Erythroblast (primary cell): Measurements from ENCODE around the gene RIMOC1.

Experiments used
- GATA1 ChIP-seq: IDR thresholded peaks from 2 replicates; pipeline ENCODE4 v1.6.1; 2011; ENCODE audit warnings: low read depth, mild to moderate bottlenecking, control low read depth, low read length, moderate library complexity
- POLR2A ChIP-seq: IDR thresholded peaks from 2 replicates; pipeline ENCODE4 v1.6.1; 2011; ENCODE audit warnings: mild to moderate bottlenecking, low read length

- TF ChIP-seq POLR2A, result no peak
- no peak for TF ChIP-seq GATA1
Observed at GRCh38 chr5:41882765-41883164, 21.4 kb upstream of the RIMOC1 start.
